ENCODE measurements around the gene CPED1.
"Not testable (repeated sequence)": the region's sequence is repeated elsewhere in the genome, so short reads cannot be mapped to it uniquely, and the experiment has no call there.

CPED1 gene

GRCh38 chr7:121043314-121044234 is 55.1 kb downstream of the CPED1 start:
- no peak for DNase-seq

- DNase-seq: no peak
These were observed 56.6 kb downstream of the CPED1 start for GRCh38 chr7:121045090-121045489.

- DNase-seq: no peak
These were observed 57.5 kb downstream of the CPED1 start for GRCh38 chr7:121046009-121046408.

GRCh38 chr7:121046893-121047468 is 58.5 kb downstream of the CPED1 start:
- no peak for DNase-seq

GRCh38 chr7:121048195-121048594 is 59.7 kb downstream of the CPED1 start:
- no peak for DNase-seq

GRCh38 chr7:121049028-121049791 is 60.7 kb downstream of the CPED1 start:
- no peak for DNase-seq

GRCh38 chr7:121049897-121050296 is 61.4 kb downstream of the CPED1 start:
- no peak for DNase-seq

GRCh38 chr7:121053219-121053618 is 64.7 kb downstream of the CPED1 start:
- DNase-seq: no peak

GRCh38 chr7:121054925-121055324 is 66.4 kb downstream of the CPED1 start:
- DNase-seq: no peak

- DNase-seq: no peak
These were observed 69.4 kb downstream of the CPED1 start for GRCh38 chr7:121057878-121058277.

GRCh38 chr7:121058975-121059374 is 70.5 kb downstream of the CPED1 start:
- no peak for DNase-seq

- not testable (repeated sequence) for DNase-seq
These were observed 71.5 kb downstream of the CPED1 start for GRCh38 chr7:121059979-121060509.

- DNase-seq: no peak
These were observed 73.4 kb downstream of the CPED1 start for GRCh38 chr7:121061677-121062582.

GRCh38 chr7:121062671-121063279 is 74.3 kb downstream of the CPED1 start:
- DNase-seq: no peak

- DNase-seq: not testable (repeated sequence)
These were observed 79.2 kb downstream of the CPED1 start for GRCh38 chr7:121067717-121068116.

GRCh38 chr7:121069346-121070100 is 81.0 kb downstream of the CPED1 start:
- DNase-seq: no peak

- no peak for DNase-seq
These were observed 82.6 kb downstream of the CPED1 start for GRCh38 chr7:121071132-121071531.

- DNase-seq: no peak
These were observed 83.2 kb downstream of the CPED1 start for GRCh38 chr7:121071662-121072061.

- no peak for DNase-seq
These were observed 84.3 kb downstream of the CPED1 start for GRCh38 chr7:121072826-121073225.

GRCh38 chr7:121073463-121074099 is 85.1 kb downstream of the CPED1 start:
- DNase-seq: no peak
